H1 (cell line): ENCODE results near the gene STK39. TPM values are rescaled to one million over a fixed set of nuclear protein-coding genes. Genes with fewer than 3 reads are reported as not detected.

Experiments
- CTCF ChIA-PET: fragments of 300-600 bp; sonication (Branson Sonifier 250); formaldehyde crosslinking; loops from one replicate; lab custom pipeline; 2021; ENCODE audit not compliant: partially characterized antibody; lab: Charles Lee
- POLR2A ChIA-PET: fragments of 300-600 bp; sonication (Branson Sonifier 250); formaldehyde crosslinking; loops from one replicate; lab custom pipeline; 2021; ENCODE audit warnings: inconsistent platforms; ENCODE audit not compliant: partially characterized antibody; lab: Charles Lee
- DNase-seq, 2 experiments: peaks; one replicate each; pipeline versions ENCODE4 v3.0.0 to v3.0.0-alpha.2; 2010 to 2022; ENCODE audit warnings: low spot score in 2 of 2, low read depth in 1 of 2, mixed read lengths in 1 of 2
- FAIRE-seq: peaks from 2 replicates; lab custom pipeline; 2011; peaks lifted over from hg19 to GRCh38; lab: Jason Lieb, UNC
- H2AFZ ChIP-seq: 2 replicates; pipeline ENCODE4 v1.8.1; 2012; ENCODE audit warnings: low read length, inconsistent platforms
- H2AK5ac ChIP-seq: 2 replicates; pipeline ENCODE4 v1.6.1; 2013; ENCODE audit warnings: low read depth, low read length
- H2BK120ac ChIP-seq: replicated peaks from 2 replicates; pipeline ENCODE3; 2013; ENCODE audit warnings: low read depth, low read length, inconsistent platforms
- H2BK12ac ChIP-seq: 2 replicates; pipeline ENCODE4 v1.6.1; 2013; ENCODE audit warnings: low read depth, low read length
- H2BK15ac ChIP-seq: 2 replicates; pipeline ENCODE4 v1.6.1; 2013; ENCODE audit warnings: low read length
- H2BK20ac ChIP-seq: 2 replicates; pipeline ENCODE4 v1.6.1; 2013; ENCODE audit warnings: low read length
- H2BK5ac ChIP-seq: 2 replicates; pipeline ENCODE4 v1.6.1; 2013; ENCODE audit warnings: low read depth, low read length
- H3K14ac ChIP-seq: 2 replicates; pipeline ENCODE4 v1.6.1; 2013; ENCODE audit warnings: inconsistent platforms; ENCODE audit not compliant: insufficient read length
- H3K18ac ChIP-seq: 2 replicates; pipeline ENCODE4 v1.6.1; 2013; ENCODE audit warnings: low read length; ENCODE audit errors: extremely low read depth
- H3K23ac ChIP-seq: 2 replicates; pipeline ENCODE4 v1.6.1; 2013; ENCODE audit warnings: inconsistent platforms; ENCODE audit not compliant: insufficient read length
- H3K23me2 ChIP-seq: 2 replicates; pipeline ENCODE4 v1.6.1; 2013; ENCODE audit warnings: low read depth, low read length
- H3K27ac ChIP-seq: 2 replicates; pipeline ENCODE4 v1.6.1; 2011; ENCODE audit warnings: low read depth, low read length, inconsistent platforms
- H3K27me3 ChIP-seq, 4 experiments: replicated peaks in 1 of 4; 1 replicate in 1 of 4; 2 replicates in 3 of 4; pipeline versions ENCODE4 v1.6.1 to v1.8.1; 2011 to 2013; ENCODE audit warnings: low read length in 3 of 4, mild to moderate bottlenecking in 3 of 4, inconsistent platforms in 2 of 4, mixed read lengths in 2 of 4, moderate library complexity in 1 of 4; ENCODE audit not compliant: control insufficient read depth in 3 of 4, insufficient read depth in 3 of 4; ENCODE audit errors: extremely low read depth in 1 of 4
- H3K36me3 ChIP-seq, 4 experiments: 2 replicates each; pipeline versions ENCODE4 v1.6.1 to v1.8.1; 2011 to 2013; ENCODE audit warnings: mild to moderate bottlenecking in 4 of 4, low read length in 3 of 4, moderate library complexity in 2 of 4, control low read depth in 1 of 4, inconsistent platforms in 1 of 4; ENCODE audit not compliant: insufficient read depth in 4 of 4, control insufficient read depth in 2 of 4
- H3K4ac ChIP-seq: replicated peaks from 2 replicates; pipeline ENCODE3; 2013; ENCODE audit warnings: low read length, low read depth, mixed read lengths, inconsistent platforms; ENCODE audit not compliant: insufficient read length
- H3K4me1 ChIP-seq, 4 experiments: replicated peaks in 1 of 4; 1 replicate in 1 of 4; 2 replicates in 3 of 4; pipeline versions ENCODE4 v1.6.1 to v1.8.1; 2011 to 2013; ENCODE audit warnings: low read length in 3 of 4, inconsistent platforms in 2 of 4, mixed read lengths in 1 of 4; ENCODE audit not compliant: insufficient read depth in 4 of 4, control insufficient read depth in 3 of 4
- H3K4me2 ChIP-seq, 2 experiments: 2 replicates each; pipeline versions ENCODE4 v1.6.1 to v1.8.1; 2011 to 2013; ENCODE audit warnings: low read depth in 2 of 2, low read length in 2 of 2, control low read depth in 1 of 2, inconsistent platforms in 1 of 2, mild to moderate bottlenecking in 1 of 2; ENCODE audit not compliant: insufficient read depth in 1 of 2
- H3K4me3 ChIP-seq, 4 experiments: fragments of 200-600, 300-600 bp in 1 of 4; sonication (generic), shearing (Covaris generic), sonication (Bioruptor Twin) in 1 of 4; 2 replicates each; pipeline versions ENCODE4 v1.5.1 to v1.8.1; 2011 to 2016; ENCODE audit warnings: low read length in 4 of 4, low read depth in 3 of 4, control low read depth in 2 of 4, inconsistent platforms in 2 of 4, mild to moderate bottlenecking in 2 of 4, mixed read lengths in 1 of 4, moderate library complexity in 1 of 4; ENCODE audit not compliant: insufficient read depth in 2 of 4; ENCODE audit errors: extremely low read depth in 1 of 4
- H3K56ac ChIP-seq: replicated peaks from 2 replicates; pipeline ENCODE3; 2013; ENCODE audit warnings: low read depth, mild to moderate bottlenecking, mixed read lengths, low read length, inconsistent platforms; ENCODE audit not compliant: insufficient read length
- H3K79me1 ChIP-seq: 2 replicates; pipeline ENCODE4 v1.6.1; 2013; ENCODE audit warnings: low read depth, low read length, control low read depth
- H3K79me2 ChIP-seq, 2 experiments: 2 replicates each; pipeline versions ENCODE4 v1.6.1 to v1.8.1; 2012 to 2013; ENCODE audit warnings: low read length in 2 of 2, mild to moderate bottlenecking in 2 of 2, inconsistent platforms in 1 of 2; ENCODE audit not compliant: insufficient read depth in 2 of 2, control insufficient read depth in 1 of 2
- H3K9ac ChIP-seq, 4 experiments: replicated peaks in 1 of 4; 1 replicate in 1 of 4; 2 replicates in 3 of 4; pipeline versions ENCODE4 v1.6.1 to v1.8.1; 2011 to 2013; ENCODE audit warnings: low read depth in 3 of 4, low read length in 3 of 4, control low read depth in 2 of 4, mild to moderate bottlenecking in 2 of 4, moderate library complexity in 2 of 4, inconsistent platforms in 1 of 4; ENCODE audit errors: extremely low read depth in 1 of 4
- H3K9me3 ChIP-seq, 2 experiments: 2 replicates each; pipeline versions ENCODE4 v1.6.1 to v1.8.1; 2012 to 2013; ENCODE audit warnings: mild to moderate bottlenecking in 2 of 2, moderate library complexity in 2 of 2, control low read depth in 1 of 2, inconsistent platforms in 1 of 2, low read depth in 1 of 2, low read length in 1 of 2, mixed read lengths in 1 of 2; ENCODE audit not compliant: insufficient read depth in 2 of 2
- H4K20me1 ChIP-seq, 2 experiments: replicated peaks in 1 of 2; 2 replicates each; pipeline versions ENCODE3 to v1.8.1; 2011 to 2013; ENCODE audit warnings: inconsistent platforms in 2 of 2, low read length in 2 of 2, mild to moderate bottlenecking in 1 of 2; ENCODE audit not compliant: insufficient read depth in 2 of 2, control insufficient read depth in 1 of 2
- H4K5ac ChIP-seq: 2 replicates; pipeline ENCODE4 v1.6.1; 2013; ENCODE audit warnings: low read length, low read depth, mixed read lengths, inconsistent platforms; ENCODE audit not compliant: insufficient read length
- H4K8ac ChIP-seq: 2 replicates; pipeline ENCODE4 v1.8.0; 2013; ENCODE audit warnings: mild to moderate bottlenecking, moderate library complexity, low read length, inconsistent platforms; ENCODE audit not compliant: insufficient read depth; ENCODE audit errors: extremely low read depth
- H4K91ac ChIP-seq: replicated peaks from 2 replicates; pipeline ENCODE3; 2013; ENCODE audit warnings: low read length, mixed read lengths, inconsistent platforms; ENCODE audit not compliant: insufficient read length
- BACH1 ChIP-seq: IDR thresholded peaks from 2 replicates; pipeline ENCODE4 v1.6.1; 2012; ENCODE audit warnings: low read length, improper control_type of control experiment
- CBX5 ChIP-seq: fragments of 300-800, 300-1000 bp; sonication (generic); IDR thresholded peaks from 2 replicates; pipeline ENCODE4 v1.7.1; 2016; ENCODE audit warnings: antibody characterized with exemption, low read length, low read depth
- EGR1 ChIP-seq: IDR thresholded peaks from 2 replicates; pipeline ENCODE4 v1.6.1; 2011; ENCODE audit warnings: low read depth, low read length, borderline replicate concordance
- EP300 ChIP-seq, 2 experiments: IDR thresholded peaks; 1 replicate in 1 of 2; 2 replicates in 1 of 2; pipeline ENCODE4 v1.6.1; 2011 to 2012; ENCODE audit warnings: low read depth in 2 of 2, low read length in 2 of 2, mild to moderate bottlenecking in 2 of 2, borderline replicate concordance in 1 of 2, inconsistent platforms in 1 of 2, moderate library complexity in 1 of 2
- GTF2F1 ChIP-seq: IDR thresholded peaks from 2 replicates; pipeline ENCODE4 v1.6.1; 2012; ENCODE audit warnings: low read depth, low read length, improper control_type of control experiment, borderline replicate concordance
- HDAC6 ChIP-seq: IDR thresholded peaks from one replicate; pipeline ENCODE4 v1.7.1; 2012; ENCODE audit warnings: low read depth, mild to moderate bottlenecking, inconsistent platforms, low read length, moderate library complexity
- JUN ChIP-seq: IDR thresholded peaks from 2 replicates; pipeline ENCODE4 v1.6.1; 2011; ENCODE audit warnings: low read depth, mild to moderate bottlenecking, improper control_type of control experiment, low read length
- PHF8 ChIP-seq: fragments of 200-600 bp; sonication (generic); conservative IDR thresholded peaks from 2 replicates; pipeline ENCODE4 v1.7.1; 2012; ENCODE audit warnings: low read depth, mild to moderate bottlenecking, inconsistent platforms, low read length, moderate library complexity
- POLR2AphosphoS5 ChIP-seq: IDR thresholded peaks from 2 replicates; pipeline ENCODE4 v1.6.1; 2011; ENCODE audit warnings: low read depth, low read length
- RBBP5 ChIP-seq: IDR thresholded peaks from 2 replicates; pipeline ENCODE4 v1.7.1; 2012; ENCODE audit warnings: low read depth, mild to moderate bottlenecking, inconsistent platforms, low read length, moderate library complexity, borderline replicate concordance
- SIN3A ChIP-seq, 2 experiments: IDR thresholded peaks in 1 of 2; conservative IDR thresholded peaks in 1 of 2; 2 replicates each; pipeline ENCODE4 v1.6.1; 2011 to 2012; ENCODE audit warnings: low read length in 2 of 2, improper control_type of control experiment in 1 of 2, low read depth in 1 of 2, mild to moderate bottlenecking in 1 of 2
- SIX5 ChIP-seq: IDR thresholded peaks from 2 replicates; pipeline ENCODE4 v1.6.1; 2011; ENCODE audit warnings: mild to moderate bottlenecking, low read depth, low read length
- SP4 ChIP-seq: IDR thresholded peaks from 2 replicates; pipeline ENCODE4 v1.6.1; 2012; ENCODE audit warnings: low read length, inconsistent platforms
- TEAD4 ChIP-seq: IDR thresholded peaks from 2 replicates; pipeline ENCODE4 v1.6.1; 2012; ENCODE audit warnings: low read depth, low read length, inconsistent platforms, mixed read lengths
- ZNF274 ChIP-seq: IDR thresholded peaks from 2 replicates; pipeline ENCODE4 v1.7.0; 2012; ENCODE audit warnings: low read length, borderline replicate concordance; ENCODE audit errors: extremely low read depth
- whole genome bisulfite sequencing, 2 experiments: shearing (Covaris generic) in 1 of 2; methylation state at CpG; one replicate each; pipeline versions ENCODE4 v1.1.6 to v1.1.7; 2013 to 2015; ENCODE audit warnings: low lambda C conversion rate in 2 of 2, mixed read lengths in 2 of 2, inconsistent platforms in 1 of 2, low coverage in 1 of 2, missing lambda C conversion rate in 1 of 2; ENCODE audit not compliant: insufficient replicate concordance in 2 of 2, insufficient coverage in 1 of 2, insufficient read length in 1 of 2; ENCODE audit errors: extremely low coverage in 1 of 2, missing lambda C conversion rate in 1 of 2; 5-methylcytosine and 5-hydroxymethylcytosine counted together
- polyA plus RNA-seq, 7 experiments: library from polyadenylated mRNA; depleted of rRNA in 3 of 7; stranded (reverse) in 5 of 7; unstranded in 2 of 7; fragments of >200 nt in 5 of 7; fragments of 200-250 nt in 2 of 7; gene quantifications; 1 replicate in 5 of 7; 2 replicates in 1 of 7; 4 replicates in 1 of 7; pipeline versions ENCODE4 v1.2.1 to v1.2.3, GENCODE V29; 2011 to 2013; ENCODE audit warnings: missing spikeins in 2 of 7, mixed read lengths in 2 of 7
- total RNA-seq: library from RNA; stranded (reverse); fragmentation: NEBNext Ultra II Directional; extraction: Animal tissue kit (Norgen Biotek cat#: 25700); gene quantifications from 2 replicates; pipeline ENCODE4 v1.2.1, GENCODE V29; 2021

Gene STK39
- total and polyA plus RNA-seq, 2 of the 8 experiments (the other 6 are each of a cell fraction or from before 2014, with no cell fraction given) = 13.7 to 23.8 TPM

DNA sequence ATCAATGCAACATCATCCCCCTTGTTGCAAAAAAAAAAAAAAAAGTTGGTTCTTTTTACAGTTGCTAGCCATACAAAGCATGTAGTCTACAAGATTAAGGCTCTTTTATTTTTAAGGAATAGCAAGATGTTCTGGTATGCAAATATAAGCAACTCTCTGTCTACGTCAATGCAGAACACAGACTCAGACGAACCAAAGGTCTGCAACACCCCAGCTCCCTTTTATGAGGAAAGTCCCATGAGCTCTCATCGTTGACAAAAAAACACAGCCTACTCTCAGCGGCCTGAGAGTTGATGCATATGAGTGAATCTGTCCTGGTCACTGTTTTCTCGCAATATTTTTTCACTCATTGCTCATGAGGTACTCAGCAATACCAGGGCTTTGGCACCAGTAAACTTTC, 112.9 kb downstream of the STK39 start:
- Histone ChIP-seq H2BK20ac (no peak overlapping the region), H2AFZ (no peak overlapping the region), H3K9ac (no peak overlapping the region), H3K14ac (no peak overlapping the region), H3K23me2 (no peaks in the 10 kb centered on the region), H3K4me3 (no peak overlapping the region), H3K27ac (no peak overlapping the region), H3K4ac (no peak overlapping the region), H4K91ac (no peak overlapping the region), H4K20me1 (peaks cover 0 to 2% of the 10 kb centered on the region in 2 experiments), H3K9me3 (no peaks in the 10 kb centered on the region), H2AK5ac (no peak overlapping the region), H3K18ac (no peak overlapping the region), H2BK5ac (no peak overlapping the region), H2BK15ac (no peak overlapping the region), H3K36me3 (no peaks in the 10 kb centered on the region), H2BK12ac (no peak overlapping the region), H3K4me1 (peaks cover 0 to 5% (median 3%) of the 10 kb centered on the region in 4 experiments; a peak in 4 of 7 replicates), H3K27me3 (no peaks in the 10 kb centered on the region), H3K4me2 (no peak overlapping the region), H3K56ac (no peak overlapping the region), H4K5ac (no peak overlapping the region), H3K23ac (no peak overlapping the region), H3K79me2 (no peaks in the 10 kb centered on the region), H3K79me1 (no peaks in the 10 kb centered on the region), H2BK120ac (no peak overlapping the region), H4K8ac (no peak overlapping the region)
- DNase-seq (no peak), FAIRE-seq (no peak)
- CTCF ChIA-PET = interaction anchor here (0.7 to 8.6 kb wide), 3 partner anchors 16 to 192 kb away, joined by 3 to 76 read pairs (median 4); no protein-coding TSS in a partner anchor
- 86% methylated on average over 5 of the region's 5 CpGs; no CpG with 5 or more reads in 1 of the 2 experiments for WGBS, 2 experiments
- POLR2A ChIA-PET = no interaction called here
- TF ChIP-seq ZNF274 (no peak), TEAD4 (no peak), SP4 (no peak), POLR2AphosphoS5 (no peak), EP300 (IDR thresholded peaks at IDR 0.05; ENCODE audit: borderline replicate concordance in 1 of 2, low read depth in 2 of 2, low read length in 2 of 2) (no peak), RBBP5 (no peak), EGR1 (no peak), PHF8 (no peak), CBX5 (no peak), SIN3A (conservative IDR thresholded peaks at IDR 0.05 in 1 of 2, IDR thresholded peaks at IDR 0.05 in 1 of 2; ENCODE audit: low read depth in 1 of 2, low read length in 2 of 2) (no peak), BACH1 (no peak), JUN (no peak), HDAC6 (no peak), GTF2F1 (no peak), SIX5 (no peak)
